ENCODE measurements around the gene CCDC137. TPM values are rescaled to one million over a fixed set of nuclear protein-coding genes. Genes with fewer than 3 reads are reported as not detected.

CCDC137 gene
- total RNA-seq, 4 donors from 2014 or later: 4.4 to 11.4 (median 8.8) TPM

DNA sequence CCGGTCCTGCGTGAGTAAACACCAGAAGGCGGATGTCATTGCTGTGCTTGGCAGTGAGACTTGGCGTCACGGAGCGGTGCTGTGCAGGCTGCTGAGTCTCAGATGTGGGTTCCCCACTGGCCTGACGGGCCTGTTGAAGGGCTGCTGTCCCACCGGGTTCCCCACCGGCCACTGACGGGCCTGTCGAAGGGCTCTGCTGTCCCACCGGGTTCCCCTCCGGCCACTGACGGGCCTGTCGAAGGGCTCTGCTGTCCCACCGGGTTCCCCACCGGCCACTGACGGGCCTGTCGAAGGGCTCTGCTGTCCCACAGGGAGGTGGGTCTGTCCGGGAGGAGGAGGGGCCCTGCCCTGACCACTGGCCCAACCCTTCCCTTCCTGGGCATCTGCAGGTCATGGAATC is 20.1 kb downstream of the CCDC137 start:
- intact Hi-C loops (cut with DNase I): no loop called here
- 89 to 94% methylated on average over 14 of the region's 20 CpGs for WGBS, 2 donors
- TF ChIP-seq, protein P1, sequence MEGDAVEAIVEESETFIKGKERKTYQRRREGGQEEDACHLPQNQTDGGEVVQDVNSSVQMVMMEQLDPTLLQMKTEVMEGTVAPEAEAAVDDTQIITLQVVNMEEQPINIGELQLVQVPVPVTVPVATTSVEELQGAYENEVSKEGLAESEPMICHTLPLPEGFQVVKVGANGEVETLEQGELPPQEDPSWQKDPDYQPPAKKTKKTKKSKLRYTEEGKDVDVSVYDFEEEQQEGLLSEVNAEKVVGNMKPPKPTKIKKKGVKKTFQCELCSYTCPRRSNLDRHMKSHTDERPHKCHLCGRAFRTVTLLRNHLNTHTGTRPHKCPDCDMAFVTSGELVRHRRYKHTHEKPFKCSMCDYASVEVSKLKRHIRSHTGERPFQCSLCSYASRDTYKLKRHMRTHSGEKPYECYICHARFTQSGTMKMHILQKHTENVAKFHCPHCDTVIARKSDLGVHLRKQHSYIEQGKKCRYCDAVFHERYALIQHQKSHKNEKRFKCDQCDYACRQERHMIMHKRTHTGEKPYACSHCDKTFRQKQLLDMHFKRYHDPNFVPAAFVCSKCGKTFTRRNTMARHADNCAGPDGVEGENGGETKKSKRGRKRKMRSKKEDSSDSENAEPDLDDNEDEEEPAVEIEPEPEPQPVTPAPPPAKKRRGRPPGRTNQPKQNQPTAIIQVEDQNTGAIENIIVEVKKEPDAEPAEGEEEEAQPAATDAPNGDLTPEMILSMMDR (IDR thresholded peaks at IDR 0.05): no peak
- no peak for TF ChIP-seq POLR2A (IDR thresholded peaks at IDR 0.05)
- no peaks in the 10 kb centered on the region for H3K9me3 ChIP-seq
- H3K27me3 ChIP-seq: no peaks in the 10 kb centered on the region
- DNase-seq: no peak
- H3K4me3 ChIP-seq (replicated peaks in 1 of 3): no peak overlapping the region
- no peak overlapping the region for H3K27ac ChIP-seq
- peaks cover 19 to 25% of the 10 kb centered on the region in 2 donors for H3K4me1 ChIP-seq
- H3K36me3 ChIP-seq: peaks cover 48 to 52% of the 10 kb centered on the region in 2 donors

DNA sequence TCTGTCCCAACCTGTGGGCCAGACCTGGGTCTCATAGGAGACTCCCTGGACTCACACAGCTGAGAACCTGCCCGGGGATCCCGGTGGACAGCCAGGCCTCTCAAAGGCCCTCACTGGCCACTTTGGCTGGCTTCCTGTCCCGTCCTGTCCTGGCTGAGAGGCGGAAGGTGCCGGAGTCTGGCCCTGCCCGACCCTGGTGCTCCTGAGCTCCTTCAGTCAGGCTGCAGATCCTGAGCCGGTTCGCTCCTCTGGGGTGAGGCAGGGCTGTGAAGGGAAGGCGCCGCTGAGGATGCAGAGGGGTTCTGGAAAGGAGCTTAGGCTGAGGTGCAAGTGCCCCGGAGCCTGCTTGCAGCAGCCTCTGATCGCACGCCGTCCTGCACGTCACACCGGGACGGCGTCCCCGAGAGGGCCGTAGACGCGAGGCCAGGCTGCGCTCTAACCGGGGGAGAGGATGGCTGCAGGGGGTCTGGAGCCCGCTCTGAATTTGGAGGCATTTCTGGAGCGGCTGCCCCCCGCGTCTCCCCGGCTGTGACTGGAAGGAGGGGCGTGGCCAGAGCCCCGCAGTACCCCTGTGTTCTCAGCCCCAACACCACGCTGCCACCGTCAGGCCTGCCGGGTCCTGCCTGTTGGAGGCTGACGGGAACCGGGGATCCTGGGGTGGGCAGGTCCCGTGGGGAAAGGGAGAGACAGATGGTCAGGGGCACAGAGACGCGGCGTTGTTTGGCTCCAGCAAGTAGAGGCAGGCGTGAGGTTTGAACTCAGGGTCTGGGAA is 21.4 kb downstream of the CCDC137 start:
- intact Hi-C loops (cut with DNase I): no loop called here
- H3K4me1 ChIP-seq: peaks cover 12 to 13% of the 10 kb centered on the region in 2 donors
- no peak for DNase-seq
- H3K4me3 ChIP-seq (replicated peaks in 1 of 3): no peak overlapping the region
- TF ChIP-seq, protein P1 (IDR thresholded peaks at IDR 0.05): no peak
- no peak for TF ChIP-seq POLR2A (IDR thresholded peaks at IDR 0.05)
- H3K27ac ChIP-seq: no peak overlapping the region
- H3K27me3 ChIP-seq: no peaks in the 10 kb centered on the region
- 94 to 98% methylated on average over 27 to 38 of the region's 41 CpGs for WGBS, 2 donors
- no peaks in the 10 kb centered on the region for H3K9me3 ChIP-seq
- peaks cover 58 to 64% of the 10 kb centered on the region in 2 donors for H3K36me3 ChIP-seq

DNA sequence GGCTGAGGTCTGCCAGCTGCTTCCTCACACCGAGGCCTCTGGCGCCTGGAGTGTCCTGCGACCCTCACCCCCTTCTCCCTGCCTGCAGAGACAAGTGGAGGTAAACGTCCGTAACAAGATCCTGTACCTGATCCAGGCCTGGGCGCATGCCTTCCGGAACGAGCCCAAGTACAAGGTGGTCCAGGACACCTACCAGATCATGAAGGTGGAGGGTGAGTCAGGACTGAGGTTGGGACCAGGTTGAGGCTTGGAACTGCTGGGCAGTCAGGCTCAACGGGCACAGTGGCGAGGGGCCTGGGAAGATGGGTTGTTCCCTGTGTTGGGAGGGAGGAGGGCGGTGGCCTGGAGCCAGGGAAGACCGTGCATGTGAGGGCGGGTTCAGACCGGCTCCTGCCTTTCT is 22.1 kb downstream of the CCDC137 start:
- H3K27ac ChIP-seq: no peak overlapping the region
- no peak for TF ChIP-seq POLR2A (IDR thresholded peaks at IDR 0.05)
- TF ChIP-seq, protein P1 (IDR thresholded peaks at IDR 0.05): no peak
- intact Hi-C loops (cut with DNase I): no loop called here
- H3K36me3 ChIP-seq: peaks cover 60 to 67% of the 10 kb centered on the region in 2 donors
- no peak for DNase-seq
- no peaks in the 10 kb centered on the region for H3K9me3 ChIP-seq
- no peaks in the 10 kb centered on the region for H3K27me3 ChIP-seq
- peaks cover 10 to 13% of the 10 kb centered on the region in 2 donors for H3K4me1 ChIP-seq
- WGBS, 2 donors: 91 to 93% methylated on average over 11 to 12 of the region's 14 CpGs
- no peak overlapping the region for H3K4me3 ChIP-seq (replicated peaks in 1 of 3)

DNA sequence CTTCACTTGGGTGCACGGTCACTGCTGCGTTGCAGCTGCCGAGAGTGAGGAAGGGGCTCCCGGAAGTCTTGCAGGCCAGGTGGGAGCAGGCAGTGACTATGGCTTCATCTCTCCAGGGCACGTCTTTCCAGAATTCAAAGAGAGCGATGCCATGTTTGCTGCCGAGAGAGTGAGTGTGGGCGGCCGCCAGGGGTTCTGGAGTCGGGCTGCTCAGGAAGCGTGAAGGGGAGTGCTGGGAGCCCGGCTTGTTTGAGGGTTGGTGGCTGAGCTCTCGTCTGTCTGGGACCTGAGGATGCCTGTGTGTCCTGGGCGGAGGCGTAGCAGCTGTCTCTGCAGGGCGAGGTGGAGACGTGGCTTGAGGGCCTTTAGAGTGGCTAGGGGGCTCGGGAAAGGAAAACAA is 23.5 kb downstream of the CCDC137 start:
- peaks cover 75 to 81% of the 10 kb centered on the region in 2 donors for H3K36me3 ChIP-seq
- H3K4me3 ChIP-seq (replicated peaks in 1 of 3): no peak overlapping the region
- H3K4me1 ChIP-seq: peaks cover 2 to 7% of the 10 kb centered on the region in 2 donors
- H3K27ac ChIP-seq: no peak overlapping the region
- WGBS, 2 donors: 90 to 94% methylated on average over 14 to 18 of the region's 18 CpGs
- no peak for DNase-seq
- intact Hi-C loops (cut with DNase I): no loop called here
- no peak for TF ChIP-seq POLR2A (IDR thresholded peaks at IDR 0.05)
- TF ChIP-seq, protein P1 (IDR thresholded peaks at IDR 0.05): no peak
- no peaks in the 10 kb centered on the region for H3K9me3 ChIP-seq
- H3K27me3 ChIP-seq: no peaks in the 10 kb centered on the region

DNA sequence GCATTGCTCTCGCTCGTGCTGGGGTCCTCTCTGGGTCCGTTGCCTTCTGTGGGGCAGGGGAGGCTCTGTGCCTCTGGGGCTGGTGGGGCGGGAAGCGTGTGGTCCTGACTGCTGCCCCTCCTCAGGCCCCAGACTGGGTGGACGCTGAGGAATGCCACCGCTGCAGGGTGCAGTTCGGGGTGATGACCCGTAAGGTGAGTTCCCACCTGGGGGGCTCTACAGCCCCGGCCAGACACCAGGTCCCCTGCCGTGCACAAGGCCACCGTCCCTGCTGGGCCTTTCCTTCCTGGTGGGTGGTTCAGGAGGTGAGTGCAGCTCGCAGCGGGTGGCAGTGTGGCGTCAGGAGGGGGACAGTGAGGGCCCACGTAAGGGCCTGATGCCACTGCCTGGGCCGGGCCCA is 24.0 kb downstream of the CCDC137 start:
- 88 to 89% methylated on average over 12 to 16 of the region's 17 CpGs for WGBS, 2 donors
- peaks cover 0 to 2% of the 10 kb centered on the region in 2 donors for H3K4me1 ChIP-seq
- intact Hi-C loops (cut with DNase I): no loop called here
- H3K27me3 ChIP-seq: no peaks in the 10 kb centered on the region
- no peak overlapping the region for H3K27ac ChIP-seq
- no peaks in the 10 kb centered on the region for H3K9me3 ChIP-seq
- no peak overlapping the region for H3K4me3 ChIP-seq (replicated peaks in 1 of 3)
- TF ChIP-seq POLR2A (IDR thresholded peaks at IDR 0.05): no peak
- TF ChIP-seq, protein P1 (IDR thresholded peaks at IDR 0.05): no peak
- H3K36me3 ChIP-seq: peaks cover 79 to 86% of the 10 kb centered on the region in 2 donors
- DNase-seq: no peak

All from thyroid gland (tissue), 4 donors.